GM18505 (cell line): ENCODE measurements around the gene RNASET2.
A peak's percentile ranks its signal among the peaks of the same experiment; 100 is the strongest.

Experiments used
- ATAC-seq: cut with Tn5 transposase; IDR thresholded peaks from one replicate; pipeline ENCODE4 v1.9.1; 2021; ENCODE audit not compliant: unreplicated experiment
- POLR2A ChIP-seq: IDR thresholded peaks from 4 replicates; pipeline ENCODE4 v1.6.1; 2011; ENCODE audit warnings: borderline replicate concordance; ENCODE audit not compliant: insufficient read depth, insufficient read length; ENCODE audit errors: extremely low read depth

Gene RNASET2

GRCh38 chr6:166956444-166957086 lies at the start of gene RNASET2:
Gene RNASET2, minus strand, starts transcription at chr6:166956550. Its CDS starts 368 bp downstream, at chr6:166956182.
- ATAC-seq, result peak; percentile 60
- peak; percentile 74 for TF ChIP-seq POLR2A

GRCh38 chr6:167005350-167006159 lies 49.2 kb upstream of the RNASET2 start:
- no peak for ATAC-seq

GRCh38 chr6:167000759-167001158 lies 44.4 kb upstream of the RNASET2 start:
- no peak for TF ChIP-seq POLR2A
- ATAC-seq, result no peak

More at GRCh38 chr6:167005350-167006159, 49.2 kb upstream of the RNASET2 start:
- TF ChIP-seq POLR2A, result no peak

GRCh38 chr6:166999884-167000253 lies 43.5 kb upstream of the RNASET2 start:
- no peak for TF ChIP-seq POLR2A
- ATAC-seq, result no peak

GRCh38 chr6:166999145-166999883 lies 43.0 kb upstream of the RNASET2 start, which contains the start of gene CEP43:
Gene CEP43, plus strand, starts transcription at chr6:166999397. Its CDS starts 16 bp downstream, at chr6:166999413.
- peak; percentile 91 for ATAC-seq
- TF ChIP-seq POLR2A, result peak; percentile 63

GRCh38 chr6:166998256-166999144 lies 42.1 kb upstream of the RNASET2 start:
- TF ChIP-seq POLR2A, result peak; percentile 54
- ATAC-seq, result peak; percentile 5

- no peak for TF ChIP-seq POLR2A
- ATAC-seq, result no peak
Observed at GRCh38 chr6:166997768-166998255, 41.5 kb upstream of the RNASET2 start.

- no peak for TF ChIP-seq POLR2A
- no peak for ATAC-seq
Observed at GRCh38 chr6:166997348-166997747, 41.0 kb upstream of the RNASET2 start.

- no peak for TF ChIP-seq POLR2A
- no peak for ATAC-seq
Observed at GRCh38 chr6:166996406-166996805, 40.1 kb upstream of the RNASET2 start.

GRCh38 chr6:166989427-166990032 lies 33.2 kb upstream of the RNASET2 start:
- peak; percentile 68 for ATAC-seq
- no peak for TF ChIP-seq POLR2A

GRCh38 chr6:166988674-166989201 lies 32.4 kb upstream of the RNASET2 start:
- TF ChIP-seq POLR2A, result no peak
- no peak for ATAC-seq

GRCh38 chr6:166987930-166988329 lies 31.6 kb upstream of the RNASET2 start:
- no peak for ATAC-seq
- TF ChIP-seq POLR2A, result no peak

GRCh38 chr6:166987448-166987847 lies 31.1 kb upstream of the RNASET2 start:
- TF ChIP-seq POLR2A, result no peak
- no peak for ATAC-seq
